Islet precursor cell (in vitro differentiated cells): ENCODE data around the gene CTRL.

ENCODE experiments used
- DNase-seq: peaks from one replicate; pipeline ENCODE4 v3.0.0-alpha.2; 2018

CTRL gene

GRCh38 chr16:67886387-67886786 lies 45.3 kb downstream of the CTRL start:
- no peak for DNase-seq

- no peak for DNase-seq
Measured at GRCh38 chr16:67885976-67886375, 45.7 kb downstream of the CTRL start.

GRCh38 chr16:67885545-67885944 lies 46.1 kb downstream of the CTRL start:
- DNase-seq = no peak

GRCh38 chr16:67884684-67885083 lies 47.0 kb downstream of the CTRL start, which contains the start of gene NRN1L:
TSS of gene NRN1L (plus strand) at chr16:67884885. CDS start at chr16:67884904, 19 bp downstream.
- DNase-seq = peak; percentile 96

GRCh38 chr16:67883872-67884261 lies 47.8 kb downstream of the CTRL start:
- peak; percentile 79 for DNase-seq

- peak; percentile 77 for DNase-seq
Measured at GRCh38 chr16:67883146-67883871, 48.4 kb downstream of the CTRL start.

- no peak for DNase-seq
Measured at GRCh38 chr16:67882374-67883145, 49.1 kb downstream of the CTRL start.

- DNase-seq = no peak
Measured at GRCh38 chr16:67881621-67882161, 50.0 kb downstream of the CTRL start.

- no peak for DNase-seq
Measured at GRCh38 chr16:67880584-67880983, 51.1 kb downstream of the CTRL start.

DNA sequence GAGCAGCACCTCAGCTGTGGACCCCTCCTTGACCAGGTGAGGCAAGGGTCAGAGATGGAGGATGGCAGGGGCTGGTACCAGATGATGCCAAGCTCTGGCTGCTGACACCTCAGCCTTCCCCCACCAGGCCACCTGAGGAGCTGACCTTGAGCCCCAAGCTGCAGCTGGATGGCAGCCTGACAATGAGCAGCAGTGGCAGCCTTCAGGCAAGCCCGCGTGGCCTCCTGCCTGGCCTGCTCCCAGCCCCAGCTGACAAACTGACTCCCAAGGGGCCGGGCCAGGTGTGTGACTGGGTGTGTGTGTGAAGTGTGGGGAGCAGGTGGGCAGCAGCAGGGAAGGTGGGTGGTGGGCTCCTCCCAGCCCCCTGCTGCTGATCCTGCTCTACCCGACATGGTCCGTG lies 51.7 kb downstream of the CTRL start:
- no peak for DNase-seq
